ENCODE results near the gene SYT2.

DNA sequence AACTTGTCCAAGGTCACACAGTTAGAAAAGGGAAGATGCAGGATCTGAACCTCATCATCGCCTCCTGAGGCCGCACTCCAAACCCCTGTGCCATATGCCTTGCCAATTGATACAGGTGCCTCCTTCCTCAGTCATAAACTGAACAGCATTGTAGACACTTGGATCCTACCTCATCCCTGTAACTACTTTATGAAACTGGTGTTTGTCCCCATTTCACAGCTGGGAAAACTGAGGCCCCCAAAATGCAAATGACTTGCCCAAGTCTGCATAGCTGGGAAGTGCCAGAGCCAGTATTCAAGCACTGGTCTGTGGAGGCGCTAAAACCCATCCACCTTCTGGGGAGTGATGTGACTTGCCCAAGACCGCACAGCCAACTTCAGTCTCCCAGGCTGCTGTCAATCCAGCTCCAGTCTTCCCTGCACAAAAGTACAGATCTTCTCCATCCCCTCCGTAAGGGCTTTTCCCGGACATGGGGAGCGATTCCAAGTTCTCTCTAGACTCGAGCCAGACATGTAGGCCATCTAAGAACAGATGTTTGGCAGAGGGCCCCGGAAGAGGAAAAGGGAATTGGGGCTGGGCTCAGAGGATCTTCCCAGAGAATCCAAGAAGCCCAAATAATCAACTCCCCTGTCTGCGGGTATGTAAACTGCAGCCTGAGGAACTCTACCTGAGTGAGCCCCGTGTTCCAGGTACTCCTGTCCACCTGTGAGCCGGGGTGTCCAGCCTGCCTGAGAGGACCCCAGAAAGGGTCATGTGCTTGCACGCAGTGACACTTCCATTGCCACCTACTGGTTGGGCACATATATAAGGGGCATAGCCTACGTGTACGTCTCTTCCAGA is 60.5 kb downstream of the SYT2 start:
- TF ChIP-seq CEBPB (IDR thresholded peaks at IDR 0.05; ENCODE audit: borderline replicate concordance, low read depth, low read length): no peak
- TF ChIP-seq, protein P1, sequence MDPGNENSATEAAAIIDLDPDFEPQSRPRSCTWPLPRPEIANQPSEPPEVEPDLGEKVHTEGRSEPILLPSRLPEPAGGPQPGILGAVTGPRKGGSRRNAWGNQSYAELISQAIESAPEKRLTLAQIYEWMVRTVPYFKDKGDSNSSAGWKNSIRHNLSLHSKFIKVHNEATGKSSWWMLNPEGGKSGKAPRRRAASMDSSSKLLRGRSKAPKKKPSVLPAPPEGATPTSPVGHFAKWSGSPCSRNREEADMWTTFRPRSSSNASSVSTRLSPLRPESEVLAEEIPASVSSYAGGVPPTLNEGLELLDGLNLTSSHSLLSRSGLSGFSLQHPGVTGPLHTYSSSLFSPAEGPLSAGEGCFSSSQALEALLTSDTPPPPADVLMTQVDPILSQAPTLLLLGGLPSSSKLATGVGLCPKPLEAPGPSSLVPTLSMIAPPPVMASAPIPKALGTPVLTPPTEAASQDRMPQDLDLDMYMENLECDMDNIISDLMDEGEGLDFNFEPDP (CRISPR knock-in tag; conservative IDR thresholded peaks at IDR 0.05): no peak
- TF ChIP-seq, protein P2, sequence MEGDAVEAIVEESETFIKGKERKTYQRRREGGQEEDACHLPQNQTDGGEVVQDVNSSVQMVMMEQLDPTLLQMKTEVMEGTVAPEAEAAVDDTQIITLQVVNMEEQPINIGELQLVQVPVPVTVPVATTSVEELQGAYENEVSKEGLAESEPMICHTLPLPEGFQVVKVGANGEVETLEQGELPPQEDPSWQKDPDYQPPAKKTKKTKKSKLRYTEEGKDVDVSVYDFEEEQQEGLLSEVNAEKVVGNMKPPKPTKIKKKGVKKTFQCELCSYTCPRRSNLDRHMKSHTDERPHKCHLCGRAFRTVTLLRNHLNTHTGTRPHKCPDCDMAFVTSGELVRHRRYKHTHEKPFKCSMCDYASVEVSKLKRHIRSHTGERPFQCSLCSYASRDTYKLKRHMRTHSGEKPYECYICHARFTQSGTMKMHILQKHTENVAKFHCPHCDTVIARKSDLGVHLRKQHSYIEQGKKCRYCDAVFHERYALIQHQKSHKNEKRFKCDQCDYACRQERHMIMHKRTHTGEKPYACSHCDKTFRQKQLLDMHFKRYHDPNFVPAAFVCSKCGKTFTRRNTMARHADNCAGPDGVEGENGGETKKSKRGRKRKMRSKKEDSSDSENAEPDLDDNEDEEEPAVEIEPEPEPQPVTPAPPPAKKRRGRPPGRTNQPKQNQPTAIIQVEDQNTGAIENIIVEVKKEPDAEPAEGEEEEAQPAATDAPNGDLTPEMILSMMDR (CRISPR knock-in tag; IDR thresholded peaks at IDR 0.05): no peak
- TF ChIP-seq, protein P3, sequence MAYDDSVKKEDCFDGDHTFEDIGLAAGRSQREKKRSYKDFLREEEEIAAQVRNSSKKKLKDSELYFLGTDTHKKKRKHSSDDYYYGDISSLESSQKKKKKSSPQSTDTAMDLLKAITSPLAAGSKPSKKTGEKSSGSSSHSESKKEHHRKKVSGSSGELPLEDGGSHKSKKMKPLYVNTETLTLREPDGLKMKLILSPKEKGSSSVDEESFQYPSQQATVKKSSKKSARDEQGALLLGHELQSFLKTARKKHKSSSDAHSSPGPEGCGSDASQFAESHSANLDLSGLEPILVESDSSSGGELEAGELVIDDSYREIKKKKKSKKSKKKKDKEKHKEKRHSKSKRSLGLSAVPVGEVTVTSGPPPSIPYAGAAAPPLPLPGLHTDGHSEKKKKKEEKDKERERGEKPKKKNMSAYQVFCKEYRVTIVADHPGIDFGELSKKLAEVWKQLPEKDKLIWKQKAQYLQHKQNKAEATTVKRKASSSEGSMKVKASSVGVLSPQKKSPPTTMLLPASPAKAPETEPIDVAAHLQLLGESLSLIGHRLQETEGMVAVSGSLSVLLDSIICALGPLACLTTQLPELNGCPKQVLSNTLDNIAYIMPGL (CRISPR knock-in tag; IDR thresholded peaks at IDR 0.05; ENCODE audit: borderline replicate concordance in 1 of 2, low read depth in 1 of 2): no peak
- TF ChIP-seq, protein P4, sequence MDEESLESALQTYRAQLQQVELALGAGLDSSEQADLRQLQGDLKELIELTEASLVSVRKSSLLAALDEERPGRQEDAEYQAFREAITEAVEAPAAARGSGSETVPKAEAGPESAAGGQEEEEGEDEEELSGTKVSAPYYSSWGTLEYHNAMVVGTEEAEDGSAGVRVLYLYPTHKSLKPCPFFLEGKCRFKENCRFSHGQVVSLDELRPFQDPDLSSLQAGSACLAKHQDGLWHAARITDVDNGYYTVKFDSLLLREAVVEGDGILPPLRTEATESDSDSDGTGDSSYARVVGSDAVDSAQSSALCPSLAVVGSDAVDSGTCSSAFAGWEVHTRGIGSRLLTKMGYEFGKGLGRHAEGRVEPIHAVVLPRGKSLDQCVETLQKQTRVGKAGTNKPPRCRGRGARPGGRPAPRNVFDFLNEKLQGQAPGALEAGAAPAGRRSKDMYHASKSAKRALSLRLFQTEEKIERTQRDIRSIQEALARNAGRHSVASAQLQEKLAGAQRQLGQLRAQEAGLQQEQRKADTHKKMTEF (CRISPR knock-in tag; IDR thresholded peaks at IDR 0.05): no peak
- no peak for TF ChIP-seq MTF1 (CRISPR knock-in tag; IDR thresholded peaks at IDR 0.05)
- TF ChIP-seq ZNF441 (CRISPR knock-in tag; IDR thresholded peaks at IDR 0.05; ENCODE audit: borderline replicate concordance): no peak
